HUES64 (cell line): ENCODE measurements around the gene GLIPR1.

ENCODE experiments used
- H3K27ac ChIP-seq: 2 replicates; pipeline ENCODE4 v1.7.0; 2013; ENCODE audit warnings: low read depth, low read length, inconsistent platforms
- H3K27me3 ChIP-seq: 2 replicates; pipeline ENCODE4 v1.6.1; 2013; ENCODE audit warnings: mild to moderate bottlenecking, low read length; ENCODE audit not compliant: insufficient read depth
- H3K36me3 ChIP-seq: 2 replicates; pipeline ENCODE4 v1.6.1; 2013; ENCODE audit warnings: mild to moderate bottlenecking, low read length; ENCODE audit not compliant: insufficient read depth
- H3K4me1 ChIP-seq: 2 replicates; pipeline ENCODE4 v1.6.1; 2013; ENCODE audit warnings: mild to moderate bottlenecking, low read length, moderate library complexity; ENCODE audit not compliant: insufficient read depth
- H3K4me3 ChIP-seq: 2 replicates; pipeline ENCODE4 v1.5.1; 2013; ENCODE audit warnings: mild to moderate bottlenecking, low read length, moderate library complexity
- H3K9ac ChIP-seq: 2 replicates; pipeline ENCODE4 v1.6.1; 2013; ENCODE audit warnings: mild to moderate bottlenecking, low read depth, low read length
- H3K9me3 ChIP-seq: 2 replicates; pipeline ENCODE4 v1.6.1; 2013; ENCODE audit warnings: low read depth, low read length; ENCODE audit not compliant: insufficient read depth
- WGBS: fragments of 150-250, 120-280 bp; methylation state at CpG from one replicate; pipeline ENCODE4 v1.1.7; 2013; ENCODE audit warnings: missing lambda C conversion rate; 5-methylcytosine and 5-hydroxymethylcytosine counted together

Gene GLIPR1

GRCh38 chr12:75548879-75549278 is 68.3 kb downstream of the GLIPR1 start:
- H3K4me3 ChIP-seq: no peak overlapping the region
- H3K4me1 ChIP-seq: peaks cover 29% of the 10 kb centered on the region
- H3K27ac ChIP-seq: no peak overlapping the region
- H3K9me3 ChIP-seq: no peaks in the 10 kb centered on the region
- 100% methylated on average over 1 of the region's 1 CpG for WGBS
- no peaks in the 10 kb centered on the region for H3K36me3 ChIP-seq
- H3K27me3 ChIP-seq: no peaks in the 10 kb centered on the region
- H3K9ac ChIP-seq: no peak overlapping the region

GRCh38 chr12:75549989-75550388 is 69.4 kb downstream of the GLIPR1 start:
- Histone ChIP-seq H3K9me3 (no peaks in the 10 kb centered on the region), H3K27me3 (no peaks in the 10 kb centered on the region), H3K27ac (no peak overlapping the region), H3K36me3 (no peaks in the 10 kb centered on the region), H3K4me3 (no peak overlapping the region), H3K9ac (no peak overlapping the region), H3K4me1 (peaks cover 32% of the 10 kb centered on the region)
- WGBS: 95% methylated on average over 2 of the region's 2 CpGs

DNA sequence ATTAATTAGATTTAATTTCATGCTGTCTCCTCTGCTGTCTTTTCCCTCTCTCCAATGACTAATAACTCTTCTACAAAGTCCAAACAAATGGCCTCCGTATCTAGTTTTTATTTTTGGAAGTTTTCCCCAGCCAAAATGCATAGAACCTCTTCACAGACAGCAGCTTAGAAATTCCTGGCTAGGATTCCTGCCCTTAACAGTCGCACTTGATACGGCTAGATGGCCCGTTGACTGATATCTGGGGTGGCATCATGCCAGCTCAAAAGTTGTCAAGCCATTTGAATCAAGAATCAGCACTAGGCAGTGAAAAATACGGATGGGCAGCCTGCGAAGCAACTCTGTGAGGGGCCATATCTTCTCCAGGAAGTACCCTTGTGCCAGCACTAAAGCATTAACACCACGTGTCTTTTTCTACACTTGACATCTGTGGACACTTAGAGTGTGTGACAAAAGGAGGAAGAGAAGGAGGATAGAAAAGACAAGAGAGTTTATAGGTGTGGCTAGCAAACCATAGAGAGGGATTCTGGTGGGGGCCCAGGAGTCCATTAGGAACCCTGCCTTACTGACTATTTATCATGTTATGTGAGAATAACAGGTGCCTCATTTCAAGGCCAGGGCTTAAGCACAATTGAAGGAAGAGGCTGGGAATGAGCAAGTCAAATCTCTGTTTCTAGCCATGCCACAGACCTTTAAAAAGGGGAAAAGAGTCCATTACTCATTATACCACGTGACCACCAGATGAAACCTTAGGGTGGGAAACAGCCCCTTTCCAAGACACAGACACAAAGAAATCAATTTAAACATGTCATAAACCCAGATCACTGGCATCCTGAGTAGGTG is 70.1 kb downstream of the GLIPR1 start:
- WGBS: 81% methylated on average over 8 of the region's 8 CpGs
- Histone ChIP-seq H3K27me3 (no peaks in the 10 kb centered on the region), H3K9ac (no peak overlapping the region), H3K4me1 (peaks cover 32% of the 10 kb centered on the region), H3K4me3 (no peak overlapping the region), H3K36me3 (no peaks in the 10 kb centered on the region), H3K9me3 (no peaks in the 10 kb centered on the region), H3K27ac (no peak overlapping the region)

DNA sequence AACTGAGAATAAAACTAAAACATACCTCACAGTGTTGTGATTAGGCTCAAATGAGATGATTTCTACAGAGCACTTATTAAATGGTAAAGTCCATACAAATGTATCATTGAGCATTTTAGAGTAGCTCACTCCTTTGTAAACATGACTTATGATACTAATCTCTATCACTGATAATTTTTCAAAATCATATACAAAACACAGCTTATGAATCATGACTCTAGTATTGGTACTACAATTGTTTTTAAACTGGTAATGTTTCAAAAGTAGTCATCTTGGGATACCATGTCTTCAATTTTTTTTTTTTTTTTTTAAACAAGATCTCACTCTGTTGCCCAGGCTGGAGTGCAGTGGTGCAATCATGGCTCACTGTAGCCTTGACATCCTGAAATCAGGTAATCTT is 70.9 kb downstream of the GLIPR1 start:
- H3K4me3 ChIP-seq: no peak overlapping the region
- H3K27ac ChIP-seq: no peak overlapping the region
- H3K36me3 ChIP-seq: no peaks in the 10 kb centered on the region
- no peaks in the 10 kb centered on the region for H3K9me3 ChIP-seq
- peaks cover 32% of the 10 kb centered on the region for H3K4me1 ChIP-seq
- H3K27me3 ChIP-seq: no peaks in the 10 kb centered on the region
- H3K9ac ChIP-seq: no peak overlapping the region

GRCh38 chr12:75553398-75553797 is 72.8 kb downstream of the GLIPR1 start:
- Histone ChIP-seq H3K9ac (no peak overlapping the region), H3K9me3 (no peaks in the 10 kb centered on the region), H3K27me3 (no peaks in the 10 kb centered on the region), H3K27ac (no peak overlapping the region), H3K4me3 (no peak overlapping the region), H3K36me3 (no peaks in the 10 kb centered on the region), H3K4me1 (peaks cover 23% of the 10 kb centered on the region)
- 67% methylated on average over 1 of the region's 1 CpG for WGBS
